Activated CD8-positive, alpha-beta memory T cell treated with anti-CD3 and anti-CD28 coated beads, Interleukin-2, amount 50 U/mL, for 1 hour (primary cell): Measurements from ENCODE around the gene MS4A8.
"Not testable (repeated sequence)": the region's sequence is repeated elsewhere in the genome, so short reads cannot be mapped to it uniquely, and the experiment has no call there.

Experiments
- DNase-seq: peaks from one replicate; pipeline ENCODE4 v3.0.0-alpha.2; 2020; ENCODE audit errors: extremely low read depth

Gene MS4A8

GRCh38 chr11:60699284-60699691 lies at the start of gene MS4A8:
MS4A8 (plus strand) TSS chr11:60699612; CDS start chr11:60700861, 1,249 bp downstream.
- DNase-seq, result no peak

GRCh38 chr11:60657888-60658287 lies 41.5 kb upstream of the MS4A8 start:
- DNase-seq, result no peak

- DNase-seq, result no peak
Observed at GRCh38 chr11:60658409-60658808, 41.0 kb upstream of the MS4A8 start.

- no peak for DNase-seq
Observed at GRCh38 chr11:60672255-60672654, 27.2 kb upstream of the MS4A8 start.

- DNase-seq, result not testable (repeated sequence)
Observed at GRCh38 chr11:60678231-60678630, 21.2 kb upstream of the MS4A8 start.

- DNase-seq, result no peak
Observed at GRCh38 chr11:60679879-60680278, 19.5 kb upstream of the MS4A8 start.

GRCh38 chr11:60680455-60681119 lies 18.8 kb upstream of the MS4A8 start:
- DNase-seq, result no peak

GRCh38 chr11:60684541-60684848 lies 14.9 kb upstream of the MS4A8 start:
- not testable (repeated sequence) for DNase-seq

GRCh38 chr11:60691661-60692060 lies 7.8 kb upstream of the MS4A8 start:
- no peak for DNase-seq

- no peak for DNase-seq
Observed at GRCh38 chr11:60699936-60700335, 524 bp downstream of the MS4A8 start.

GRCh38 chr11:60700689-60701468 lies 1.5 kb downstream of the MS4A8 start:
- no peak for DNase-seq

- no peak for DNase-seq
Observed at GRCh38 chr11:60701469-60701818, 2.0 kb downstream of the MS4A8 start.

GRCh38 chr11:60703374-60703773 lies 4.0 kb downstream of the MS4A8 start:
- no peak for DNase-seq

- DNase-seq, result no peak
Observed at GRCh38 chr11:60705895-60706294, 6.5 kb downstream of the MS4A8 start.

- DNase-seq, result no peak
Observed at GRCh38 chr11:60706931-60707330, 7.5 kb downstream of the MS4A8 start.

GRCh38 chr11:60710482-60710881 lies 11.1 kb downstream of the MS4A8 start:
- DNase-seq, result no peak

- no peak for DNase-seq
Observed at GRCh38 chr11:60711276-60711675, 11.9 kb downstream of the MS4A8 start.

- not testable (repeated sequence) for DNase-seq
Observed at GRCh38 chr11:60713423-60713822, 14.0 kb downstream of the MS4A8 start.

GRCh38 chr11:60717956-60718355 lies 18.5 kb downstream of the MS4A8 start:
- no peak for DNase-seq

- DNase-seq, result no peak
Observed at GRCh38 chr11:60718524-60719316, 19.3 kb downstream of the MS4A8 start.

- no peak for DNase-seq
Observed at GRCh38 chr11:60719391-60719790, 20.0 kb downstream of the MS4A8 start.

- no peak for DNase-seq
Observed at GRCh38 chr11:60720460-60720859, 21.0 kb downstream of the MS4A8 start.

GRCh38 chr11:60724420-60724819 lies 25.0 kb downstream of the MS4A8 start, which contains the start of gene MS4A18:
MS4A18 (plus strand) TSS chr11:60724720.
- no peak for DNase-seq
